ENCODE data around the gene SLC1A3.
"Not testable (repeated sequence)": the region's sequence is repeated elsewhere in the genome, so short reads cannot be mapped to it uniquely, and the experiment has no call there.

SLC1A3 gene

DNA sequence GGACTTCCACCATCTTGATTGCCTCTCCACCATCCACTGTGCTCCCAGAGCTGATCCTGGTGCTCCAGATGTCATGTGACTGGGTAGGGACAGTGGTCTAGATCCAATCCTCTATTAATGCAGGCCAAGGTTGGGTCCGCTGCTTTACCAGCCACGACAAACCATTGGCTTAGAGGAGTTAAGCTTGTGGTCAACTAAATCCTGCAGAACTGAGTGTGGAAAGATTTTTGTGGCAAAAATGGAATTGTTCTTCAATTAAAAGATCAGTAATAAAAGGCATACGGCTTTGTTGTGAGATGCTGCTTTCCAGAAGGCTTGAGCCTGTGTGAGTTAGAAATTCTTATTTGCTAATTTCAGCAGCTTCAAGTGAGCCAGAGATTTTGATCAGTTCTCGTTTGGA is 30.7 kb downstream of the SLC1A3 start:
- H3K9me3 ChIP-seq (ENCODE audit: control insufficient read depth in 1 of 2, low read length in 2 of 2) = no peaks in the 10 kb centered on the region
- H3K27ac ChIP-seq (ENCODE audit: low read length) = no peak overlapping the region

DNA sequence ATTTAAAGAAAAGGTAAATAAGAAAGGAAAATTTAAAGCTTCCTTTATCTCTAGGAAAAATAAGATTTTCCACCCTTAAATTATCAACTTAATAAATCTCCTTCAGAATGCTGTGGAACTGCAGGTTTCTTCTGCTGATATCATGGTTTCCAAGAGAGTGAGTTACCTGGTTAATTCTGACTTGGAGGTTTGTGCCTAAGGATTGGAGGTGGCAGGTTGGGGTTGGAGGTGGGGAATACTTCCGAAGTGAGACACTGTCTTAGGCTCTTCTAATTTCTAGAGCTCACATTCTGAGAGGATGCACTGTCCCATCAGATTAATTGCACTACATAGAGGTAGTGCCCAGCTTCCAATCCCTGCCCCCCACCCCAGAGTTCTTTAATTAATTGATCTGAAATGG is 31.1 kb downstream of the SLC1A3 start:
- H3K27me3 ChIP-seq (ENCODE audit: low read depth, low read length) = no peaks in the 10 kb centered on the region
- H3K4me1 ChIP-seq (ENCODE audit: control insufficient read depth in 1 of 2, insufficient read depth in 2 of 2, low read length in 2 of 2) = no peaks in the 10 kb centered on the region
- H3K9me3 ChIP-seq (ENCODE audit: control insufficient read depth in 1 of 2, low read length in 2 of 2) = no peaks in the 10 kb centered on the region
- H3K27ac ChIP-seq (ENCODE audit: low read length) = no peak overlapping the region
- no peaks in the 10 kb centered on the region for H3K36me3 ChIP-seq (ENCODE audit: control insufficient read depth in 1 of 2, insufficient read depth in 2 of 2, low read length in 2 of 2)
- no peak overlapping the region for H3K4me3 ChIP-seq (ENCODE audit: low read depth in 1 of 2, low read length in 2 of 2)

More for the DNA sequence above, 30.7 kb downstream of the SLC1A3 start:
- Histone ChIP-seq H3K27me3 (ENCODE audit: low read depth, low read length) (no peaks in the 10 kb centered on the region), H3K36me3 (ENCODE audit: control insufficient read depth in 1 of 2, insufficient read depth in 2 of 2, low read length in 2 of 2) (no peaks in the 10 kb centered on the region), H3K4me1 (ENCODE audit: control insufficient read depth in 1 of 2, insufficient read depth in 2 of 2, low read length in 2 of 2) (no peaks in the 10 kb centered on the region), H3K4me3 (ENCODE audit: low read depth in 1 of 2, low read length in 2 of 2) (no peak overlapping the region)

DNA sequence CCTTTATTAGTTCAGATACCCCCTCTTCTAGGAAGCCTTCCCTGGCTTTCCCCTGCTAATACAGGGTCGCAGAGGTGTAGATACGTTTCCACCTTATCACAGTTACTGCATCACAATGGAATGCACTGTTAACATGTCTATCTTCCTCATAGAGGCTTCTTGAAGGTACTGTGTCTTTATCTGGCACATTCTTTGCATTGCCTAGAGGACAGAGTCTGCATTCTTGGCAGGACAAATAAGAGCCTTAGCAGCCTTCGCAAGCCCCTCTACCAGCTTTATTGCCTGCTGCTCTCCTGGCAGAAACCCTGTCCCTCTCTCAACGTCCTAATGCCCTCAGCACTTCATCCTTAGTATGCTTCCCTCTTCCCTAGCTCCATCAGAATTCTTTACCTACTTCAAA is 31.6 kb downstream of the SLC1A3 start:
- Histone ChIP-seq H3K27me3 (ENCODE audit: low read depth, low read length) (no peaks in the 10 kb centered on the region), H3K27ac (ENCODE audit: low read length) (no peak overlapping the region), H3K9me3 (ENCODE audit: control insufficient read depth in 1 of 2, low read length in 2 of 2) (no peaks in the 10 kb centered on the region), H3K4me3 (ENCODE audit: low read depth in 1 of 2, low read length in 2 of 2) (no peak overlapping the region), H3K4me1 (ENCODE audit: control insufficient read depth in 1 of 2, insufficient read depth in 2 of 2, low read length in 2 of 2) (no peaks in the 10 kb centered on the region), H3K36me3 (ENCODE audit: control insufficient read depth in 1 of 2, insufficient read depth in 2 of 2, low read length in 2 of 2) (no peaks in the 10 kb centered on the region)

DNA sequence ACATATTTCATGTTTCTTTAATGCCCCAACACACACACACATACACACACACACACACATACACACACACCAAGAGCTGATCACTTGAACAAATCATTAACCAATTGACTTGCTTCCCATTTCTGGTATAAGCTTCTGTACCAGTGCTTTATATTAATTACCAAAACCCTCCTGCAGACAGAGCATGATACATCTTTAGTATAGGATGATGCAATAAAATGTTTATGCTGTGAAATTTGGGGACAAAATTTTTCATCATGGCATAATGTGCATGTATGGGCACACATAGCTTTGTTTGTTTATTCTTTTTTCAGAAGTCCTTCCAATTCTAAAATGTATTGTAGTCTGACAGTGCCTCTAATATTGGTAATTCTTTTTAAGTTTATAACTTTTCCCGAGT is 34.5 kb downstream of the SLC1A3 start:
- Histone ChIP-seq H3K36me3 (ENCODE audit: control insufficient read depth in 1 of 2, insufficient read depth in 2 of 2, low read length in 2 of 2) (no peaks in the 10 kb centered on the region), H3K27me3 (ENCODE audit: low read depth, low read length) (no peaks in the 10 kb centered on the region), H3K27ac (ENCODE audit: low read length) (no peak overlapping the region), H3K4me3 (ENCODE audit: low read depth in 1 of 2, low read length in 2 of 2) (no peak overlapping the region), H3K4me1 (ENCODE audit: control insufficient read depth in 1 of 2, insufficient read depth in 2 of 2, low read length in 2 of 2) (no peaks in the 10 kb centered on the region), H3K9me3 (ENCODE audit: control insufficient read depth in 1 of 2, low read length in 2 of 2) (no peaks in the 10 kb centered on the region)

DNA sequence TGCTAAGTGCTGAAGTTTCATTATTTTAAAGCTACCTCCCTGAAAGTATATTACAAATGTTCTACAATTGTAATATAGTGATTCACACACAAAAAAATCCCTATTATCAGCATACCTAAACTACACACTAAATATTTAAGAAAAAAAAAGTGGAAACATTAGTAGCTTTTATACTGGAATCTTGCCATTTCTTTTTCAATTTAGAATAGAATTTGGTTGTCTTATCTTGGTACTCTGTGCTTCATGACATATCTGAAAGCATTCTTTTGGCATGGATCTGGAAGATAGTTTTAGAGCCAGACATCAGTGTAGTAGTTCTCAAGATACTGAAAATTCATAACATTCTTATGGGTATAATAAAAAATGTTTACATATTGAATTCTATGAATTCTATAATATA is 35.0 kb downstream of the SLC1A3 start:
- H3K4me3 ChIP-seq (ENCODE audit: low read depth in 1 of 2, low read length in 2 of 2) = no peak overlapping the region
- H3K9me3 ChIP-seq (ENCODE audit: control insufficient read depth in 1 of 2, low read length in 2 of 2) = no peaks in the 10 kb centered on the region
- H3K4me1 ChIP-seq (ENCODE audit: control insufficient read depth in 1 of 2, insufficient read depth in 2 of 2, low read length in 2 of 2) = no peaks in the 10 kb centered on the region
- no peaks in the 10 kb centered on the region for H3K27me3 ChIP-seq (ENCODE audit: low read depth, low read length)
- H3K27ac ChIP-seq (ENCODE audit: low read length) = no peak overlapping the region
- no peaks in the 10 kb centered on the region for H3K36me3 ChIP-seq (ENCODE audit: control insufficient read depth in 1 of 2, insufficient read depth in 2 of 2, low read length in 2 of 2)

DNA sequence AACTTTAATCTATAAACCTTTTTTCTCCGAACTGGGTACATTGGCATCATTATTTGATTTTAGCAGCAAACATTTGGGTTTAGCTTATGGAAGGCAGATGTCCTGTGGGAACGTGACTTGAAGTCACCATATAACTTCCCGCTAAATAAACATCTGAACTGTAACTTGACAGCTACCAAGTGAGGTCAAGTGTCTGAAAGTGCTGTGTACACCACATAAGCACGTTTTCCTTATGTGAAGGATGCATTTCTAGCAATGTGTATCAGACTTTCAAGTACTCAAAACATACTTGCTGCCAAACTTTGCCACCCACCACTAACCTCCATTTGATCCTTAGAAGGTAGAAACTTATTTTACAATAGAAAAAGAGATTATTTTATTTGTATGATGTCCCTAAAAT is 35.7 kb downstream of the SLC1A3 start:
- H3K27me3 ChIP-seq (ENCODE audit: low read depth, low read length) = no peaks in the 10 kb centered on the region
- H3K4me3 ChIP-seq (ENCODE audit: low read depth in 1 of 2, low read length in 2 of 2) = no peak overlapping the region
- no peaks in the 10 kb centered on the region for H3K36me3 ChIP-seq (ENCODE audit: control insufficient read depth in 1 of 2, insufficient read depth in 2 of 2, low read length in 2 of 2)
- H3K4me1 ChIP-seq (ENCODE audit: control insufficient read depth in 1 of 2, insufficient read depth in 2 of 2, low read length in 2 of 2) = no peaks in the 10 kb centered on the region
- no peaks in the 10 kb centered on the region for H3K9me3 ChIP-seq (ENCODE audit: control insufficient read depth in 1 of 2, low read length in 2 of 2)
- H3K27ac ChIP-seq (ENCODE audit: low read length) = no peak overlapping the region

DNA sequence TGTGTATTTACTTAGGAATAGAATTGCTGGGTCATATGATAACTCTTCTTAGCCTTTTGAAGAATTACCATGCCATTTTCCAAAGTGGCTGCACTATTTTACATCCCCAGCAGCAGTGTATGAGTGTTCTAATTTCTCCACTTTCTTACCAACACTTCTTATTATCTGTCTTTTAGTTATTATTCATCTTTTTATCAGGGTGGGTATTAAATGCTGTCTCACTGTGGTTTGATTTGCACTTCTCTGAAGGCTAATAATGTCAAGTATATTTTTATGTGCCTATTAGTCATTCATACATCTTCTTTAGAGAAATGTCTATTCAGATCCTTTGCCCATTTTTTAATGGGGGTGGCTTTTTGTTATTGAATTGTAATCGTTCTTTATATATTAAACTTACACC is 36.8 kb downstream of the SLC1A3 start:
- H3K27ac ChIP-seq (ENCODE audit: low read length) = no peak overlapping the region
- no peaks in the 10 kb centered on the region for H3K4me1 ChIP-seq (ENCODE audit: control insufficient read depth in 1 of 2, insufficient read depth in 2 of 2, low read length in 2 of 2)
- H3K9me3 ChIP-seq (ENCODE audit: control insufficient read depth in 1 of 2, low read length in 2 of 2) = no peaks in the 10 kb centered on the region
- H3K4me3 ChIP-seq (ENCODE audit: low read depth in 1 of 2, low read length in 2 of 2) = no peak overlapping the region
- H3K36me3 ChIP-seq (ENCODE audit: control insufficient read depth in 1 of 2, insufficient read depth in 2 of 2, low read length in 2 of 2) = no peaks in the 10 kb centered on the region
- H3K27me3 ChIP-seq (ENCODE audit: low read depth, low read length) = no peaks in the 10 kb centered on the region

DNA sequence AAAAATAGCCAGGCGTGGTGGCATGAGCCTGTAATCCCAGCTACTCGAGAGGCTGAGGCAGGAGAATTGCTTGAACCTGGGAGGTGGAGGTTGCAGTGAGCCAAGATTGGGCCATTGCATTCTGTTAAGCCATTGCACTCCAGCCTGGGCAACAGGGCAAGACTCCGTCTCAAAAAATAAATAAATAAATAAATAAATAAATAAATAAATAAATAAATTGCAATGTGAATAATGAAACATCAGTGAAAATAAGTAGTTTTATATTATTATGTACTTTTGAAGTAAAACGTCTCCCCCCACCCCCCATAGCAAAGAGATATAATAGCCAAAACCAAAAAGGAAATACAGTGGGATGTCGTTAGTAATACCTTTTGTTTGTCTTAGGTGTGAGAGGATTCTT is 37.4 kb downstream of the SLC1A3 start:
- not testable (repeated sequence) for H3K36me3 ChIP-seq (ENCODE audit: control insufficient read depth in 1 of 2, insufficient read depth in 2 of 2, low read length in 2 of 2); H3K4me1 ChIP-seq (ENCODE audit: control insufficient read depth in 1 of 2, insufficient read depth in 2 of 2, low read length in 2 of 2); H3K27me3 ChIP-seq (ENCODE audit: low read depth, low read length); H3K4me3 ChIP-seq (ENCODE audit: low read depth in 1 of 2, low read length in 2 of 2); H3K27ac ChIP-seq (ENCODE audit: low read length); H3K9me3 ChIP-seq (ENCODE audit: control insufficient read depth in 1 of 2, low read length in 2 of 2)

DNA sequence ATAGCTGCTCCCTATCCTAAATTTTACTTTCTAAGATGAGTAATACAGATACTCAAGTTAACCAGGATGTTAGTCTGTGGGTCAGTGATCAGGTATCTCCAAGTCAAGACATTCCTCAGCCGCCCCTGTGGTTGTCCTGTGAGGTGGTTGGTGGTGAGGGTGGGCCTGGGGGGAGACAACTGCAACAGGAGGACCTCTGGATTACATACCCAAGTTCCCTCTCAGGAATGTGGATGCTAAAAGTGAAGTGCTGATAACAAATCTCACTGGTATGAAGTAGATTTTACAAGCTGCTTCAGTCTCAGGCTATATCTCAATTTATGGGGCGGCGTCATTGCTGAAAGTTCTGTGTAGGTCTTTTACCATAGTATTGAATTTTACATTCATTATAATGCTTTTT is 38.3 kb downstream of the SLC1A3 start:
- Histone ChIP-seq H3K4me3 (ENCODE audit: low read depth in 1 of 2, low read length in 2 of 2) (no peak overlapping the region), H3K27ac (ENCODE audit: low read length) (no peak overlapping the region), H3K9me3 (ENCODE audit: control insufficient read depth in 1 of 2, low read length in 2 of 2) (no peaks in the 10 kb centered on the region), H3K36me3 (ENCODE audit: control insufficient read depth in 1 of 2, insufficient read depth in 2 of 2, low read length in 2 of 2) (no peaks in the 10 kb centered on the region), H3K27me3 (ENCODE audit: low read depth, low read length) (no peaks in the 10 kb centered on the region), H3K4me1 (ENCODE audit: control insufficient read depth in 1 of 2, insufficient read depth in 2 of 2, low read length in 2 of 2) (no peaks in the 10 kb centered on the region)

DNA sequence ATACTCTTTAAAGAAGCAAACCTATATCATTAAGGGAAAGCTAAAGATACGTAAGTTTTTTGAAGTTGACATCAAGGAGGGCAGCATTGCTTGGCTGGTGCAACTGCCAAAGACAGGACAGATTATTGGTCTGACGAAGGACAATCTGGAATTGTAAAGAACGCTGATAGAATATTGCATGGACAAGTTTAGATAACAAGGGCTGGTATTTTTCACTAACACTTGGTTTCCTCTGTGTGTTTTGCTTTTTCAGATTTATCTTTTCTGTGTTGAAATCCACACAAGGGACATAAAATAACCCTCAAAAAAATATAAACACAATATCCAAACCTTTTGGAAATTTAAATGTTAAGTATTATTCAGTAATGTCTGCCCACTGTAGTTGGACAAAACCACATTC is 39.7 kb downstream of the SLC1A3 start:
- Histone ChIP-seq H3K4me3 (ENCODE audit: low read depth in 1 of 2, low read length in 2 of 2) (no peak overlapping the region), H3K9me3 (ENCODE audit: control insufficient read depth in 1 of 2, low read length in 2 of 2) (no peaks in the 10 kb centered on the region), H3K27ac (ENCODE audit: low read length) (no peak overlapping the region), H3K36me3 (ENCODE audit: control insufficient read depth in 1 of 2, insufficient read depth in 2 of 2, low read length in 2 of 2) (no peaks in the 10 kb centered on the region), H3K4me1 (ENCODE audit: control insufficient read depth in 1 of 2, insufficient read depth in 2 of 2, low read length in 2 of 2) (no peaks in the 10 kb centered on the region), H3K27me3 (ENCODE audit: low read depth, low read length) (no peaks in the 10 kb centered on the region)

DNA sequence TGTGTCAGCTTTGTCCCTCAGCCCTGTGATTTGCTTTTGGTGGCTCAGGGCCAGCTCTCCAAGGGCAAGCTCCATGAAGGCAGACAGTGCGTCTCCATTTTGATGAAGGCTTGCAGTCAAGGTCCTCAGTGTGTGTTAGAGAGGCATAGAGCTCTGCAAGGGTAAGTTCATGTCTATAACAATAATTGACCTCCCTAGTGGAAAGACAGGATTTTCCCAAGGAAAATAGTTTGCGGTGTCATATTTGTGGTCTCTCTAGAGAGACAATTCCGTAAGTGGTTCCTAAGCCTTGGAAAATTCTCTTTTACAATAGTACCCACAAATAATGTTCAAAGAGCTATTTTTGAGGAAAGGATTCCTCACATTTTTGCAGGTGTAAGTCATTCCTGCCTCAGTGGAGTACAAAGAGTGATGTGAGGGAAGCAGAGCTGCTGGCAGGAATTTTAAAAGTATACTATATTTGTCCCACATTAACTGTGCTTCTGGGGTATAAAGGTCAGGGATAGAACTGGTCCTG is 40.2 kb downstream of the SLC1A3 start:
- no peaks in the 10 kb centered on the region for H3K9me3 ChIP-seq (ENCODE audit: control insufficient read depth in 1 of 2, low read length in 2 of 2)
- H3K27ac ChIP-seq (ENCODE audit: low read length) = no peak overlapping the region
- no peaks in the 10 kb centered on the region for H3K4me1 ChIP-seq (ENCODE audit: control insufficient read depth in 1 of 2, insufficient read depth in 2 of 2, low read length in 2 of 2)
- no peaks in the 10 kb centered on the region for H3K36me3 ChIP-seq (ENCODE audit: control insufficient read depth in 1 of 2, insufficient read depth in 2 of 2, low read length in 2 of 2)
- H3K4me3 ChIP-seq (ENCODE audit: low read depth in 1 of 2, low read length in 2 of 2) = no peak overlapping the region
- no peaks in the 10 kb centered on the region for H3K27me3 ChIP-seq (ENCODE audit: low read depth, low read length)

DNA sequence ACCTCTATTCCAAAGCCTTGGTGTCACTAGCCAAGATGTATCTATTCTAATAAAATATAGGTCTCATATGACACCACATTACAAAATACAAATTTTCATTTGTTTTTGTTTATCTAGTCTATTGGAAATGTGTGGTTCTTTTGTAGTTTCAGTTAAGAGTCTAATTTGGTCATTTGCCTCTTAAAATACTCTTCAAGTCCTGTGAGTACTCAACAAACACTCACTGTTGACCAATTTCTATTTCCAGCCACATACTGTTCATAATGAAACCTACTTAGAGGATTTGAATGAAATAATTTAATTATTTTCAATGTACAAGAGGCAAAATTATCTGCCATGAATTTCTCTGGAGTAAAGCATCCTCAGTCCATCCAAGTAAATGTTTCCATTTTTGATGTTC is 40.6 kb downstream of the SLC1A3 start:
- no peaks in the 10 kb centered on the region for H3K9me3 ChIP-seq (ENCODE audit: control insufficient read depth in 1 of 2, low read length in 2 of 2)
- H3K36me3 ChIP-seq (ENCODE audit: control insufficient read depth in 1 of 2, insufficient read depth in 2 of 2, low read length in 2 of 2) = no peaks in the 10 kb centered on the region
- no peak overlapping the region for H3K4me3 ChIP-seq (ENCODE audit: low read depth in 1 of 2, low read length in 2 of 2)
- no peaks in the 10 kb centered on the region for H3K27me3 ChIP-seq (ENCODE audit: low read depth, low read length)
- H3K27ac ChIP-seq (ENCODE audit: low read length) = no peak overlapping the region
- no peaks in the 10 kb centered on the region for H3K4me1 ChIP-seq (ENCODE audit: control insufficient read depth in 1 of 2, insufficient read depth in 2 of 2, low read length in 2 of 2)
